Fibroblast of lung (primary cell): Measurements from ENCODE around the gene ITGA3.

Experiments used
- EZH2 ChIP-seq: IDR thresholded peaks from 2 replicates; pipeline ENCODE4 v1.5.1; 2012; ENCODE audit warnings: low read length, control low read depth, mild to moderate bottlenecking; ENCODE audit errors: missing control alignments
- TF ChIP-seq, protein P1 (sequence below), 2 donors: IDR thresholded peaks in 1 of 2; conservative IDR thresholded peaks in 1 of 2; 1 replicate in 1 of 2; 2 replicates in 1 of 2; pipeline ENCODE4 v1.5.1; 2011 to 2012; ENCODE audit warnings: low read length in 2 of 2, control low read depth in 1 of 2, inconsistent platforms in 1 of 2, low read depth in 1 of 2, mild to moderate bottlenecking in 1 of 2

GRCh38 chr17:50094243-50094752 lies 38.4 kb downstream of the ITGA3 start:
- TF ChIP-seq, protein P1, sequence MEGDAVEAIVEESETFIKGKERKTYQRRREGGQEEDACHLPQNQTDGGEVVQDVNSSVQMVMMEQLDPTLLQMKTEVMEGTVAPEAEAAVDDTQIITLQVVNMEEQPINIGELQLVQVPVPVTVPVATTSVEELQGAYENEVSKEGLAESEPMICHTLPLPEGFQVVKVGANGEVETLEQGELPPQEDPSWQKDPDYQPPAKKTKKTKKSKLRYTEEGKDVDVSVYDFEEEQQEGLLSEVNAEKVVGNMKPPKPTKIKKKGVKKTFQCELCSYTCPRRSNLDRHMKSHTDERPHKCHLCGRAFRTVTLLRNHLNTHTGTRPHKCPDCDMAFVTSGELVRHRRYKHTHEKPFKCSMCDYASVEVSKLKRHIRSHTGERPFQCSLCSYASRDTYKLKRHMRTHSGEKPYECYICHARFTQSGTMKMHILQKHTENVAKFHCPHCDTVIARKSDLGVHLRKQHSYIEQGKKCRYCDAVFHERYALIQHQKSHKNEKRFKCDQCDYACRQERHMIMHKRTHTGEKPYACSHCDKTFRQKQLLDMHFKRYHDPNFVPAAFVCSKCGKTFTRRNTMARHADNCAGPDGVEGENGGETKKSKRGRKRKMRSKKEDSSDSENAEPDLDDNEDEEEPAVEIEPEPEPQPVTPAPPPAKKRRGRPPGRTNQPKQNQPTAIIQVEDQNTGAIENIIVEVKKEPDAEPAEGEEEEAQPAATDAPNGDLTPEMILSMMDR (conservative IDR thresholded peaks at IDR 0.05 in 1 of 2, IDR thresholded peaks at IDR 0.05 in 1 of 2; ENCODE audit: low read depth in 1 of 2, low read length in 2 of 2), result peak; percentile 67 to 73
- TF ChIP-seq EZH2, result no peak
